Mucosa of descending colon (tissue), 3 donors: ENCODE data around the gene ZNF324B. TPM values are rescaled to one million over a fixed set of nuclear protein-coding genes. Genes with fewer than 3 reads are reported as not detected.

ENCODE experiments used
- ATAC-seq: fragments of 200-7000 bp; cut with Tn5 transposase; one replicate; pipeline ENCODE4 v1.9.1; 2020; ENCODE audit warnings: mild to moderate bottlenecking, moderate library complexity
- DNase-seq, 3 donors: peaks; one replicate each; pipeline ENCODE4 v3.0.0-alpha.2; 2020
- H3K36me3 ChIP-seq: fragments of 200-600 bp; one replicate; pipeline ENCODE4 v1.8.0; 2021; ENCODE audit warnings: low read depth, mild to moderate bottlenecking
- H3K4me1 ChIP-seq: fragments of 200-600 bp; one replicate; pipeline ENCODE4 v1.8.0; 2021; ENCODE audit warnings: low read depth, mild to moderate bottlenecking
- H3K4me3 ChIP-seq: fragments of 200-600 bp; one replicate; pipeline ENCODE4 v1.8.0; 2021; ENCODE audit warnings: mild to moderate bottlenecking
- H3K9me3 ChIP-seq: fragments of 200-600 bp; one replicate; pipeline ENCODE4 v1.8.0; 2021; ENCODE audit warnings: mild to moderate bottlenecking
- CTCF ChIP-seq: fragments of 200-600 bp; IDR thresholded peaks from one replicate; pipeline ENCODE4 v1.8.0; 2022; ENCODE audit warnings: antibody characterized with exemption, mild to moderate bottlenecking
- intact Hi-C, 2 donors: fragments of 100-400 bp; cut with DNase I in 1 of 2; cut with micrococcal nuclease in 1 of 2; formaldehyde crosslinking; loops; one replicate each; pipeline versions ENCODE4 v1.11.0 to v1.11.1; 2022; cut with DNase I, micrococcal nuclease
- total RNA-seq, 3 donors: library from RNA; stranded (reverse); fragmentation: NEBNext Ultra II Directional in 2 of 3; extraction: Animal tissue kit (Norgen Biotek cat#: 25700) in 2 of 3; gene quantifications; one replicate each; pipeline versions ENCODE4 v1.2.1 to v1.2.4, GENCODE V29; 2021 to 2023
- donor health status: DM: no; HTN: no; CAD: no; lungs with moderate emphysema.
- donor health status: DM: no; HTN: no; CAD: no.
- donor health status: DM: no; HTN: yes; CAD: no.

ZNF324B gene
- total RNA-seq, 3 donors from 2014 or later, result 5.3 to 8.2 (median 6.8) TPM

GRCh38 chr19:58408152-58409009 lies 43.0 kb upstream of the ZNF324B start, which contains the start of gene ZNF584:
Gene ZNF584, plus strand, starts transcription at chr19:58408649. Its CDS starts 499 bp downstream, at chr19:58409148.
- TF ChIP-seq CTCF, result no peak
- Histone ChIP-seq H3K4me1 (peaks cover 15% of the 10 kb centered on the region), H3K36me3 (no peaks in the 10 kb centered on the region), H3K9me3 (no peaks in the 10 kb centered on the region), H3K4me3 (peak within 1 kb of the TSS; percentile 59)
- intact Hi-C loops, result no loop called here
- ATAC-seq (peak; percentile 98), DNase-seq (peak; percentile 94 to 95 (median 95))

- Histone ChIP-seq H3K4me1 (peaks cover 15% of the 10 kb centered on the region), H3K4me3 (peak overlapping the region; percentile 59), H3K36me3 (no peaks in the 10 kb centered on the region), H3K9me3 (no peaks in the 10 kb centered on the region)
- ATAC-seq, result peak; percentile 37
- no peak for DNase-seq
- no peak for TF ChIP-seq CTCF
- intact Hi-C loops, result no loop called here
Observed at GRCh38 chr19:58409010-58409790, 42.2 kb upstream of the ZNF324B start.

GRCh38 chr19:58416604-58417003 lies 34.8 kb upstream of the ZNF324B start:
- ATAC-seq (no peak), DNase-seq (no peak)
- Histone ChIP-seq H3K4me3 (no peak overlapping the region), H3K36me3 (peaks cover 8% of the 10 kb centered on the region), H3K9me3 (no peaks in the 10 kb centered on the region), H3K4me1 (no peaks in the 10 kb centered on the region)
- intact Hi-C loops, result no loop called here
- no peak for TF ChIP-seq CTCF

DNA sequence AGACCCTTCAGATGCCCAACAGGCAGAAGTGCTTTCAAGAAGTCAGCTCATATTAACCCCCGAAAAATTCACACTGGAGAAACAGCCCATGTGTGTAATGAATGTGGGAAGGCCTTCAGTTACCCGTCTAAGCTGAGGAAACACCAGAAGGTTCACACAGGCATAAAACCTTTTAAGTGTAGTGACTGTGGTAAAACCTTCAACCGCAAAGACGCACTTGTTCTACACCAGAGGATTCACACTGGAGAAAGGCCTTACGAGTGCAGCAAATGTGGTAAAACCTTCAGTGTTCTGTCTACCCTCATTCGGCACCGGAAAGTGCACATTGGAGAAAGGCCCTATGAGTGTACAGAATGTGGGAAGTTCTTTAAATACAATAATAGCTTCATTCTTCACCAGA lies 34.4 kb upstream of the ZNF324B start:
- intact Hi-C loops, result no loop called here
- H3K4me1 ChIP-seq, result no peaks in the 10 kb centered on the region
- no peak for TF ChIP-seq CTCF
- DNase-seq (no peak), ATAC-seq (no peak)
- no peaks in the 10 kb centered on the region for H3K9me3 ChIP-seq
- peaks cover 8% of the 10 kb centered on the region for H3K36me3 ChIP-seq
- no peak overlapping the region for H3K4me3 ChIP-seq

DNA sequence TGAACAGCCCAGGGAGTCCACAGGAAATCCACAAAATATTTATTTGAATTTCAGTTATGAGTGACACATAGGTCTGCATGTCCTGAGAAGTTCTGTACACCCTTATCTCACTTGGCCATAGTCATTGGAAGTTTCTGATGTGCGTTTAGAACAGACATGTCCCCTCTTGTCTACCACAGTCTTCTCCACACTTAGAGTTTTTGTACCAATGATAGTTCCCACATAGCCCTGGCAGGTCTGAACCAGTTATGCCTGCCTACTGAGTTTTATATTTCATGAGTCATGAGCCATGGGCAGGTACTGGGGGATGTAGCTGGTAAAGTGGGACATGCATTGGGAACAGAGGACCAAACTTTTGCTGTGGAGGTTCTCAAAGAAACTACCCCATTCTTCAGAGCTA lies 22.8 kb upstream of the ZNF324B start:
- intact Hi-C loops, result no loop called here
- TF ChIP-seq CTCF, result no peak
- DNase-seq, result no peak
- H3K36me3 ChIP-seq, result no peaks in the 10 kb centered on the region
- H3K4me3 ChIP-seq, result no peak overlapping the region
- H3K9me3 ChIP-seq, result peaks cover 75% of the 10 kb centered on the region
- H3K4me1 ChIP-seq, result no peaks in the 10 kb centered on the region
- ATAC-seq, result no peak
